Suppressor macrophage (primary cell): ENCODE data around the gene PDE6B.
A peak's percentile ranks its signal among the peaks of the same experiment; 100 is the strongest.

ENCODE experiments used
- DNase-seq, 4 experiments: peaks; one replicate each; pipeline ENCODE4 v3.0.0-alpha.2; 2020 to 2022

PDE6B gene

GRCh38 chr4:600850-601515 lies 24.4 kb upstream of the PDE6B start:
- no peak for DNase-seq

GRCh38 chr4:601612-602558 lies 23.5 kb upstream of the PDE6B start:
- no peak for DNase-seq

- peak; percentile 43 to 72 (median 45) for DNase-seq
Observed at GRCh38 chr4:602559-602942, 22.8 kb upstream of the PDE6B start.

- no peak for DNase-seq
Observed at GRCh38 chr4:604131-604530, 21.2 kb upstream of the PDE6B start.

GRCh38 chr4:605702-606425 lies 19.5 kb upstream of the PDE6B start:
- DNase-seq: no peak

GRCh38 chr4:608236-608635 lies 17.1 kb upstream of the PDE6B start:
- no peak for DNase-seq

GRCh38 chr4:609400-610050 lies 15.8 kb upstream of the PDE6B start:
- no peak for DNase-seq

- DNase-seq: no peak
Observed at GRCh38 chr4:610411-611261, 14.7 kb upstream of the PDE6B start.

- no peak for DNase-seq
Observed at GRCh38 chr4:612052-612748, 13.2 kb upstream of the PDE6B start.

GRCh38 chr4:612749-613125 lies 12.6 kb upstream of the PDE6B start:
- DNase-seq: no peak

- no peak for DNase-seq
Observed at GRCh38 chr4:613126-613525, 12.2 kb upstream of the PDE6B start.

- no peak for DNase-seq
Observed at GRCh38 chr4:616091-616490, 9.3 kb upstream of the PDE6B start.

GRCh38 chr4:616911-617643 lies 8.3 kb upstream of the PDE6B start:
- no peak for DNase-seq

GRCh38 chr4:617644-618641 lies 7.4 kb upstream of the PDE6B start:
- DNase-seq: no peak

- DNase-seq: no peak
Observed at GRCh38 chr4:620201-620600, 5.2 kb upstream of the PDE6B start.

- DNase-seq: no peak
Observed at GRCh38 chr4:620851-621261, 4.5 kb upstream of the PDE6B start.

- no peak for DNase-seq
Observed at GRCh38 chr4:621296-622070, 3.9 kb upstream of the PDE6B start.
